NCI-H1105 treated with DMSO at 0.1 percent for 48 hours (cell line): Measurements from ENCODE around the gene CORO2B.
"Not testable (repeated sequence)": the region's sequence is repeated elsewhere in the genome, so short reads cannot be mapped to it uniquely, and the experiment has no call there.

ENCODE experiments used
- DNase-seq: peaks from one replicate; lab custom pipeline; 2025; lab: John Stamatoyannopoulos, UW

The CORO2B gene

GRCh38 chr15:68676926-68677325, 98.1 kb downstream of the CORO2B start:
- no peak for DNase-seq

- no peak for DNase-seq
These were observed 99.2 kb downstream of the CORO2B start for GRCh38 chr15:68677996-68678395.

GRCh38 chr15:68678746-68679145, 100.0 kb downstream of the CORO2B start:
- DNase-seq, result no peak

- DNase-seq, result no peak
These were observed 100.4 kb downstream of the CORO2B start for GRCh38 chr15:68679161-68679560.

GRCh38 chr15:68679961-68680371, 101.2 kb downstream of the CORO2B start:
- DNase-seq, result no peak

GRCh38 chr15:68680756-68681155, 102.0 kb downstream of the CORO2B start:
- not testable (repeated sequence) for DNase-seq

GRCh38 chr15:68681836-68682235, 103.0 kb downstream of the CORO2B start:
- no peak for DNase-seq

- DNase-seq, result no peak
These were observed 103.5 kb downstream of the CORO2B start for GRCh38 chr15:68682330-68682729.

GRCh38 chr15:68683026-68683425, 104.2 kb downstream of the CORO2B start:
- no peak for DNase-seq

GRCh38 chr15:68683551-68683950, 104.8 kb downstream of the CORO2B start:
- DNase-seq, result no peak

- no peak for DNase-seq
These were observed 105.7 kb downstream of the CORO2B start for GRCh38 chr15:68684476-68684875.

- DNase-seq, result no peak
These were observed 108.4 kb downstream of the CORO2B start for GRCh38 chr15:68687136-68687735.

GRCh38 chr15:68691705-68692104, 112.9 kb downstream of the CORO2B start:
- peak; percentile 79 for DNase-seq

- no peak for DNase-seq
These were observed 114.3 kb downstream of the CORO2B start for GRCh38 chr15:68693071-68693470.

- no peak for DNase-seq
These were observed 115.3 kb downstream of the CORO2B start for GRCh38 chr15:68694111-68694510.

GRCh38 chr15:68695061-68695595, 116.3 kb downstream of the CORO2B start:
- no peak for DNase-seq

GRCh38 chr15:68696414-68697363, 117.9 kb downstream of the CORO2B start:
- no peak for DNase-seq

- DNase-seq, result no peak
These were observed 119.2 kb downstream of the CORO2B start for GRCh38 chr15:68697711-68698690.

GRCh38 chr15:68698708-68699107, 119.9 kb downstream of the CORO2B start:
- no peak for DNase-seq

GRCh38 chr15:68699124-68699880, 120.5 kb downstream of the CORO2B start:
- DNase-seq, result no peak

GRCh38 chr15:68699881-68700454, 121.2 kb downstream of the CORO2B start:
- DNase-seq, result no peak
